WERI-Rb-1 (cell line): ENCODE measurements around the gene FGF12.

Source experiments
- DNase-seq: peaks from one replicate; pipeline ENCODE4 v3.0.0-alpha.2; 2020
- H3K27ac ChIP-seq: fragments of 250-450 bp; sonication (Bioruptor Pico); 2 replicates; pipeline ENCODE4 v1.5.1; 2020; ENCODE audit warnings: mild to moderate bottlenecking, moderate library complexity
- H3K27me3 ChIP-seq: fragments of 250-450 bp; sonication (Bioruptor Pico); 2 replicates; pipeline ENCODE4 v1.5.1; 2021; ENCODE audit warnings: mild to moderate bottlenecking, low read depth, moderate library complexity; ENCODE audit not compliant: insufficient read depth, severe bottlenecking
- H3K36me3 ChIP-seq: fragments of 250-450 bp; sonication (Bioruptor Pico); 2 replicates; pipeline ENCODE4 v1.5.1; 2020; ENCODE audit warnings: mild to moderate bottlenecking, moderate library complexity
- H3K4me3 ChIP-seq: 2 replicates; pipeline ENCODE4 v1.5.1; 2011; ENCODE audit warnings: low read depth, mild to moderate bottlenecking, control low read depth, low read length
- H3K9me3 ChIP-seq: fragments of 250-450 bp; sonication (Bioruptor Pico); 2 replicates; pipeline ENCODE4 v1.5.1; 2021; ENCODE audit warnings: mild to moderate bottlenecking, moderate library complexity; ENCODE audit not compliant: severe bottlenecking
- TF ChIP-seq, protein P1 (sequence below): IDR thresholded peaks from 2 replicates; pipeline ENCODE4 v1.5.1; 2011; ENCODE audit warnings: low read depth, mild to moderate bottlenecking, control low read depth, inconsistent platforms, low read length

The FGF12 gene

GRCh38 chr3:192253138-192253887 is 474.0 kb downstream of the FGF12 start:
- no peak for DNase-seq
- H3K9me3 ChIP-seq: no peaks in the 10 kb centered on the region
- no peak overlapping the region for H3K4me3 ChIP-seq
- no peak overlapping the region for H3K27ac ChIP-seq
- no peaks in the 10 kb centered on the region for H3K36me3 ChIP-seq
- TF ChIP-seq, protein P1, sequence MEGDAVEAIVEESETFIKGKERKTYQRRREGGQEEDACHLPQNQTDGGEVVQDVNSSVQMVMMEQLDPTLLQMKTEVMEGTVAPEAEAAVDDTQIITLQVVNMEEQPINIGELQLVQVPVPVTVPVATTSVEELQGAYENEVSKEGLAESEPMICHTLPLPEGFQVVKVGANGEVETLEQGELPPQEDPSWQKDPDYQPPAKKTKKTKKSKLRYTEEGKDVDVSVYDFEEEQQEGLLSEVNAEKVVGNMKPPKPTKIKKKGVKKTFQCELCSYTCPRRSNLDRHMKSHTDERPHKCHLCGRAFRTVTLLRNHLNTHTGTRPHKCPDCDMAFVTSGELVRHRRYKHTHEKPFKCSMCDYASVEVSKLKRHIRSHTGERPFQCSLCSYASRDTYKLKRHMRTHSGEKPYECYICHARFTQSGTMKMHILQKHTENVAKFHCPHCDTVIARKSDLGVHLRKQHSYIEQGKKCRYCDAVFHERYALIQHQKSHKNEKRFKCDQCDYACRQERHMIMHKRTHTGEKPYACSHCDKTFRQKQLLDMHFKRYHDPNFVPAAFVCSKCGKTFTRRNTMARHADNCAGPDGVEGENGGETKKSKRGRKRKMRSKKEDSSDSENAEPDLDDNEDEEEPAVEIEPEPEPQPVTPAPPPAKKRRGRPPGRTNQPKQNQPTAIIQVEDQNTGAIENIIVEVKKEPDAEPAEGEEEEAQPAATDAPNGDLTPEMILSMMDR: no peak
- H3K27me3 ChIP-seq: no peaks in the 10 kb centered on the region

GRCh38 chr3:192249516-192249915 is 477.8 kb downstream of the FGF12 start:
- no peak for DNase-seq
- no peaks in the 10 kb centered on the region for H3K27me3 ChIP-seq
- H3K4me3 ChIP-seq: no peak overlapping the region
- H3K27ac ChIP-seq: no peak overlapping the region
- TF ChIP-seq, protein P1: no peak
- H3K9me3 ChIP-seq: no peaks in the 10 kb centered on the region
- no peaks in the 10 kb centered on the region for H3K36me3 ChIP-seq

GRCh38 chr3:192246847-192247559 is 480.3 kb downstream of the FGF12 start:
- Histone ChIP-seq H3K36me3 (no peaks in the 10 kb centered on the region), H3K27ac (no peak overlapping the region), H3K4me3 (no peak overlapping the region), H3K27me3 (no peaks in the 10 kb centered on the region), H3K9me3 (no peaks in the 10 kb centered on the region)
- TF ChIP-seq, protein P1: no peak
- no peak for DNase-seq

- H3K9me3 ChIP-seq: no peaks in the 10 kb centered on the region
- no peak overlapping the region for H3K27ac ChIP-seq
- no peaks in the 10 kb centered on the region for H3K27me3 ChIP-seq
- no peak overlapping the region for H3K4me3 ChIP-seq
- no peak for DNase-seq
- TF ChIP-seq, protein P1: no peak
- no peaks in the 10 kb centered on the region for H3K36me3 ChIP-seq
Observed at GRCh38 chr3:192244591-192244990, 482.8 kb downstream of the FGF12 start.

- no peaks in the 10 kb centered on the region for H3K36me3 ChIP-seq
- TF ChIP-seq, protein P1: no peak
- DNase-seq: no peak
- no peak overlapping the region for H3K27ac ChIP-seq
- H3K27me3 ChIP-seq: no peaks in the 10 kb centered on the region
- no peak overlapping the region for H3K4me3 ChIP-seq
- H3K9me3 ChIP-seq: no peaks in the 10 kb centered on the region
Observed at GRCh38 chr3:192239956-192240355, 487.4 kb downstream of the FGF12 start.
